ENCODE results near the gene SNX17. TPM values are rescaled to one million over a fixed set of nuclear protein-coding genes. Genes with fewer than 3 reads are reported as not detected.

SNX17 gene
- total and polyA plus RNA-seq, 2 of the 13 experiments (the other 11 are each of a cell fraction or from before 2014, with no cell fraction given): 75.0 to 109 TPM

GRCh38 chr2:27322766-27323595, 47.4 kb upstream of the SNX17 start, which contains the start of gene MPV17 (continued):
- TF ChIP-seq SMAD1 (CRISPR knock-in tag; IDR thresholded peaks at IDR 0.05; ENCODE audit: borderline replicate concordance, low read depth): 0 out of 2 replicates have a peak, but pooled peaks have one; percentile 28
- peak; percentile 90; the same call in 1 of the 2 replicates for TF ChIP-seq TFAP4 (IDR thresholded peaks at IDR 0.05; ENCODE audit: borderline replicate concordance, low read depth)
- no peak for TF ChIP-seq RBAK (CRISPR knock-in tag; IDR thresholded peaks at IDR 0.05)
- TF ChIP-seq ZNF569 (CRISPR knock-in tag; IDR thresholded peaks at IDR 0.05; ENCODE audit: borderline replicate concordance): peak; percentile 46; the same call in 1 of the 2 replicates
- peak; percentile 82; the same call in 1 of the 2 replicates for TF ChIP-seq ZNF20 (CRISPR knock-in tag; IDR thresholded peaks at IDR 0.05)
- no peak for TF ChIP-seq ZNF3 (CRISPR knock-in tag; IDR thresholded peaks at IDR 0.05)
- peak; percentile 80 for TF ChIP-seq ZNF749 (CRISPR knock-in tag; IDR thresholded peaks at IDR 0.05; ENCODE audit: borderline replicate concordance)
- peak; percentile 85; the same call in 1 of the 2 replicates for TF ChIP-seq ZNF224 (CRISPR knock-in tag; IDR thresholded peaks at IDR 0.05)
- no peak for TF ChIP-seq MATR3 (CRISPR knock-in tag; IDR thresholded peaks at IDR 0.05)
- peak; percentile 30; the same call in 1 of the 2 replicates for TF ChIP-seq ZBTB21 (CRISPR knock-in tag; IDR thresholded peaks at IDR 0.05)
- TF ChIP-seq ISL2 (CRISPR knock-in tag; IDR thresholded peaks at IDR 0.05): peak; percentile 85
- TF ChIP-seq ETV5 (CRISPR knock-in tag; IDR thresholded peaks at IDR 0.05; ENCODE audit: borderline replicate concordance): peak; percentile 77
- peak; percentile 57 for TF ChIP-seq SIX4 (CRISPR knock-in tag; IDR thresholded peaks at IDR 0.05)
- no peak for TF ChIP-seq KAT2B (IDR thresholded peaks at IDR 0.05; ENCODE audit: borderline replicate concordance, low read depth, low read length)
- TF ChIP-seq ZBTB26 (CRISPR knock-in tag; IDR thresholded peaks at IDR 0.05; ENCODE audit: borderline replicate concordance): 0 out of 2 replicates have a peak, but pooled peaks have one; percentile 45
- no peak for TF ChIP-seq BCLAF1 (IDR thresholded peaks at IDR 0.05)
- no peak for TF ChIP-seq ZNF674 (CRISPR knock-in tag; IDR thresholded peaks at IDR 0.05; ENCODE audit: low read depth)
- TF ChIP-seq ZNF652 (CRISPR knock-in tag; IDR thresholded peaks at IDR 0.05; ENCODE audit: borderline replicate concordance, low read depth): no peak; the same call in 1 of the 2 replicates
- 0 out of 2 replicates have a peak, but pooled peaks have one; percentile 12 for TF ChIP-seq LCORL (IDR thresholded peaks at IDR 0.05)
- TF ChIP-seq LCORL (CRISPR knock-in tag; IDR thresholded peaks at IDR 0.05): peak; percentile 90
- TF ChIP-seq SOX5 (CRISPR knock-in tag; IDR thresholded peaks at IDR 0.05; ENCODE audit: borderline replicate concordance): no peak
- peak; percentile 29; the same call in 1 of the 2 replicates for TF ChIP-seq PHF21A (CRISPR knock-in tag; IDR thresholded peaks at IDR 0.05)
- TF ChIP-seq ZNF24 (IDR thresholded peaks at IDR 0.05): no peak
- TF ChIP-seq PBX2 (CRISPR knock-in tag; IDR thresholded peaks at IDR 0.05): peak; percentile 78
- peak; percentile 62; the same call in 1 of the 2 replicates for TF ChIP-seq FOXA3 (CRISPR knock-in tag; IDR thresholded peaks at IDR 0.05)

Measured in HepG2 (cell line).